Stomach (tissue), 9 donors: ENCODE data around the gene MARCHF10. TPM values are rescaled to one million over a fixed set of nuclear protein-coding genes. Genes with fewer than 3 reads are reported as not detected.

ENCODE experiments used
- DNase-seq, 2 donors: peaks; one replicate each; pipeline versions ENCODE4 v3.0.0 to v3.0.0-alpha.2; 2013 to 2019
- H3K27ac ChIP-seq, 5 donors: fragments of 200-600 bp in 4 of 5; sonication (generic) in 4 of 5; one replicate each; pipeline ENCODE4 v1.5.1; 2013 to 2019; ENCODE audit warnings: mild to moderate bottlenecking in 1 of 5, moderate library complexity in 1 of 5
- H3K27me3 ChIP-seq, 3 donors: fragments of 200-600 bp; sonication (generic); one replicate each; pipeline ENCODE4 v1.5.1; 2017 to 2019; ENCODE audit warnings: mixed run types in 1 of 3
- H3K36me3 ChIP-seq, 4 donors: fragments of 200-600 bp; sonication (generic); 1 replicate in 3 of 4; 2 replicates in 1 of 4; pipeline ENCODE4 v1.5.1; 2016 to 2019
- H3K4me1 ChIP-seq, 4 donors: fragments of 200-600 bp; sonication (generic); one replicate each; pipeline ENCODE4 v1.5.1; 2016 to 2019
- H3K4me3 ChIP-seq, 4 donors: fragments of 200-600 bp; sonication (generic) in 3 of 4; one replicate each; pipeline ENCODE4 v1.5.1; 2016 to 2019; ENCODE audit warnings: mild to moderate bottlenecking in 1 of 4
- H3K9me3 ChIP-seq, 4 donors: fragments of 200-600 bp; sonication (generic); one replicate each; pipeline ENCODE4 v1.5.1; 2016 to 2019
- CTCF ChIP-seq, 7 experiments: fragments of 450-650 bp in 4 of 7; fragments of 200-600 bp in 3 of 7; sonication (generic) in 3 of 7; IDR thresholded peaks; one replicate each; pipeline ENCODE4 v1.5.1; 2016 to 2019; ENCODE audit warnings: antibody characterized with exemption in 7 of 7, control low read depth in 2 of 7, mild to moderate bottlenecking in 1 of 7
- EP300 ChIP-seq: sonication (generic); formaldehyde crosslinking; IDR thresholded peaks from one replicate; pipeline ENCODE4 v1.6.1; 2017; ENCODE audit warnings: antibody characterized with exemption
- POLR2A ChIP-seq, 4 donors: fragments of 450-650 bp; IDR thresholded peaks; one replicate each; pipeline ENCODE4 v1.6.1; 2016; ENCODE audit warnings: antibody characterized with exemption in 4 of 4, control low read depth in 2 of 4, mild to moderate bottlenecking in 1 of 4, moderate library complexity in 1 of 4
- POLR2AphosphoS5 ChIP-seq, 3 donors: sonication (generic); formaldehyde crosslinking; IDR thresholded peaks; one replicate each; pipeline ENCODE4 v1.6.1; 2016; ENCODE audit warnings: antibody characterized with exemption in 3 of 3
- WGBS, 5 donors: extraction: QIAGEN DNeasy Blood & Tissue Kit in 3 of 5; methylation state at CpG; one replicate each; pipeline versions ENCODE4 v1.1.5 to v1.1.7; 2013 to 2018; 5-methylcytosine and 5-hydroxymethylcytosine counted together
- intact Hi-C: fragments of 100-400 bp; cut with DNase I; formaldehyde crosslinking; loops from one replicate; pipeline ENCODE4 v1.15.1; 2023; ENCODE audit warnings: low total_unique reads
- polyA plus RNA-seq, 3 donors: library from polyadenylated mRNA; stranded (reverse); fragments of 200-250 nt; gene quantifications; one replicate each; pipeline ENCODE4 v1.2.3, GENCODE V29; 2013
- small RNA-seq, 4 donors: library from RNA; depleted of rRNA; stranded (forward); fragments of <200 nt; gene quantifications; one replicate each; pipeline ENCODE3, GENCODE V24; 2016
- total RNA-seq, 5 donors: library from RNA; depleted of rRNA; stranded (reverse); fragments of >200 nt; gene quantifications; one replicate each; pipeline versions ENCODE4 v1.1.0 to v1.2.3, GENCODE V29; 2014 to 2016
- donor health status: healthy with polysubstance abuse.
- donor health status: Bipolar disorder and iron deficiency.
- donor health status: healthy.

Gene MARCHF10
- total and polyA plus RNA-seq, 8 donors: 0.31 to 0.89 TPM; not detected in 6

GRCh38 chr17:62652251-62653001 lies 155.7 kb downstream of the MARCHF10 start:
- no peaks in the 10 kb centered on the region for H3K36me3 ChIP-seq
- peaks cover 27 to 45% (median 37%) of the 10 kb centered on the region in 4 donors for H3K4me1 ChIP-seq
- TF ChIP-seq POLR2AphosphoS5 (IDR thresholded peaks at IDR 0.05) (peak in 2 of 3 donors; percentile 56 to 80), EP300 (no peak), POLR2A (IDR thresholded peaks at IDR 0.05) (no peak), CTCF (IDR thresholded peaks at IDR 0.05) (no peak)
- 2 to 6% (median 3%) methylated on average over 39 to 57 of the region's 57 CpGs for WGBS, 5 donors
- peak overlapping the region; percentile 52 to 63 (median 54) for H3K4me3 ChIP-seq
- peak; percentile 73 to 81 for DNase-seq
- no peaks in the 10 kb centered on the region for H3K9me3 ChIP-seq
- peaks cover 0 to 11% (median 0%) of the 10 kb centered on the region in 3 donors for H3K27me3 ChIP-seq
- H3K27ac ChIP-seq: peak overlapping the region; percentile 43 to 87 (median 75)
- intact Hi-C loops: no loop called here

Small RNAs within 50 kb of the gene (small RNA-seq; reads per million reads assigned to genes)
- gene RF00019: 0 reads per million in 4 donors
- 0 reads per million in 4 donors for gene RNU6-446P

Other genes with a start within 250 kb of the MARCHF10 start
- gene MRC2, start 180.6 kb downstream of the MARCHF10 start, total RNA-seq: 100 to 1,000 TPM in 1 of 5 donors, 10 to 100 TPM in 3, 1 to 10 TPM in 1; 4.7 to 107 (median 14.6) TPM
- gene MRC2, start 180.6 kb downstream of the MARCHF10 start, polyA plus RNA-seq: 10 to 100 TPM in 2 of 3 donors, 1 to 10 TPM in 1; 7.2 to 24.1 (median 11.4) TPM
- 10 to 100 TPM in 4 of 5 donors, 1 to 10 TPM in 1; 7.8 to 99.1 (median 52.9) TPM for gene TANC2, start 157.9 kb upstream of the MARCHF10 start, total RNA-seq
- 1 to 10 TPM; 1.1 to 3.2 (median 1.5) TPM for gene TANC2, start 157.9 kb upstream of the MARCHF10 start, polyA plus RNA-seq